Measurements from ENCODE around the gene RAB27B.

- TF ChIP-seq CTCF (IDR thresholded peaks at IDR 0.05) (no peak), RAD21 (conservative IDR thresholded peaks at IDR 0.05 in 1 of 2, IDR thresholded peaks at IDR 0.05 in 1 of 2) (no peak), MYC (IDR thresholded peaks at IDR 0.05; ENCODE audit: borderline replicate concordance, low read length) (no peak), POLR2A (IDR thresholded peaks at IDR 0.05; ENCODE audit: low read length) (no peak), PBX3 (IDR thresholded peaks at IDR 0.05) (no peak), PHF8 (IDR thresholded peaks at IDR 0.05; ENCODE audit: borderline replicate concordance, low read depth) (no peak), KDM1A (IDR thresholded peaks at IDR 0.05; ENCODE audit: low read depth) (no peak), ESRRA (IDR thresholded peaks at IDR 0.05; ENCODE audit: borderline replicate concordance, low read length) (no peak), JUNB (IDR thresholded peaks at IDR 0.05) (no peak), BCL3 (IDR thresholded peaks at IDR 0.05) (no peak), RFX5 (IDR thresholded peaks at IDR 0.05) (no peak), HDAC2 (IDR thresholded peaks at IDR 0.05) (no peak), NFE2L2 (conservative IDR thresholded peaks at IDR 0.05; ENCODE audit: low read length) (no peak)
These were observed 51.4 kb downstream of the RAB27B start for GRCh38 chr18:54879691-54880090.

Data from A549 (cell line).